Endodermal cell (in vitro differentiated cells): ENCODE results near the gene PRAMEF15. TPM values are rescaled to one million over a fixed set of nuclear protein-coding genes. Genes with fewer than 3 reads are reported as not detected.
A peak's percentile ranks its signal among the peaks of the same experiment; 100 is the strongest.
"Not testable (repeated sequence)": the region's sequence is repeated elsewhere in the genome, so short reads cannot be mapped to it uniquely, and the experiment has no call there.

Source experiments
- DNase-seq: peaks from one replicate; pipeline ENCODE4 v3.0.0-alpha.2; 2017
- H3K27ac ChIP-seq: 2 replicates; pipeline ENCODE4 v1.5.1; 2013; ENCODE audit warnings: mild to moderate bottlenecking, low read depth, low read length, moderate library complexity
- H3K27me3 ChIP-seq: 2 replicates; pipeline ENCODE4 v1.6.1; 2013; ENCODE audit warnings: mild to moderate bottlenecking, low read length, moderate library complexity; ENCODE audit not compliant: insufficient read depth, control insufficient read depth, poor library complexity, severe bottlenecking
- H3K36me3 ChIP-seq: 2 replicates; pipeline ENCODE4 v1.7.0; 2013; ENCODE audit warnings: mild to moderate bottlenecking, low read length, moderate library complexity; ENCODE audit not compliant: control insufficient read depth, insufficient read depth
- H3K4me1 ChIP-seq: one replicate; pipeline ENCODE4 v1.7.0; 2013; ENCODE audit warnings: low read length; ENCODE audit not compliant: control insufficient read depth, insufficient read depth
- H3K4me3 ChIP-seq: 2 replicates; pipeline ENCODE4 v1.5.1; 2013; ENCODE audit warnings: mild to moderate bottlenecking, low read length, moderate library complexity
- H3K9ac ChIP-seq: 2 replicates; pipeline ENCODE4 v1.6.1; 2013; ENCODE audit warnings: mild to moderate bottlenecking, low read length, moderate library complexity; ENCODE audit not compliant: poor library complexity, severe bottlenecking; ENCODE audit errors: extremely low read depth
- H3K9me3 ChIP-seq: 2 replicates; pipeline ENCODE4 v1.6.1; 2013; ENCODE audit warnings: mild to moderate bottlenecking, low read length, moderate library complexity; ENCODE audit not compliant: control insufficient read depth
- H3K27ac Mint-ChIP-seq: 2 replicates; pipeline ENCODE4 v1.8.0; 2020; ENCODE audit warnings: mixed read lengths
- H3K27me3 Mint-ChIP-seq: 2 replicates; pipeline ENCODE4 v1.8.0; 2021; ENCODE audit warnings: mild to moderate bottlenecking, mixed read lengths; ENCODE audit not compliant: insufficient read depth
- H3K36me3 Mint-ChIP-seq: 2 replicates; pipeline ENCODE4 v1.8.0; 2020; ENCODE audit warnings: low read depth, mixed read lengths
- H3K4me1 Mint-ChIP-seq: 2 replicates; pipeline ENCODE4 v1.8.0; 2020; ENCODE audit warnings: mixed read lengths
- H3K4me3 Mint-ChIP-seq: 2 replicates; pipeline ENCODE4 v1.8.0; 2020; ENCODE audit warnings: mild to moderate bottlenecking, moderate library complexity, mixed read lengths
- H3K9me3 Mint-ChIP-seq: 2 replicates; pipeline ENCODE4 v1.8.0; 2020; ENCODE audit warnings: mild to moderate bottlenecking, mixed read lengths
- WGBS, 2 experiments: methylation state at CpG; one replicate each; pipeline versions ENCODE4 v1.1.5 to v1.1.7; 2013; ENCODE audit warnings: missing lambda C conversion rate in 2 of 2, mixed read lengths in 1 of 2; ENCODE audit not compliant: insufficient coverage in 1 of 2, insufficient read length in 1 of 2; 5-methylcytosine and 5-hydroxymethylcytosine counted together
- long read RNA-seq, 4 experiments: library from polyadenylated mRNA in 2 of 4; library from RNA in 1 of 4; library from capped mRNA in 1 of 4; stranded (forward) in 3 of 4; unstranded in 1 of 4; transcript quantifications; one replicate each; pipeline ENCODE4 v2.0.0, GENCODE V29; 2020 to 2021; ENCODE audit warnings: inconsistent platforms in 1 of 4
- polyA plus RNA-seq, 2 experiments: library from polyadenylated mRNA; stranded (reverse); fragments of 50-300 nt; gene quantifications; one replicate each; pipeline ENCODE4 v1.2.3, GENCODE V29; 2013
- total RNA-seq, 2 donors: library from RNA; stranded (reverse); fragmentation: NEBNext Ultra II Directional in 1 of 2; extraction: Animal tissue kit (Norgen Biotek cat#: 25700) in 1 of 2; gene quantifications; 2 replicates in 1 of 2; 3 replicates in 1 of 2; pipeline ENCODE4 v1.2.1, GENCODE V29; 2021
- TF ChIP-seq, protein P1 (sequence below): fragments of 200-600 bp; sonication (generic); conservative IDR thresholded peaks from 2 replicates; pipeline ENCODE4 v1.5.0; 2021; ENCODE audit warnings: antibody characterized with exemption, mild to moderate bottlenecking

PRAMEF15 gene
- not detected for total RNA-seq
- polyA plus RNA-seq (2013, experiment 1 of 2) = not detected
- not detected for polyA plus RNA-seq (2013, experiment 2 of 2)
- long read RNA-seq, experiment 1 = 0 reads
- long read RNA-seq, experiment 2 = 0 reads
- long read RNA-seq, experiment 3 = 0 reads
- long read RNA-seq, experiment 4 = 0 reads

DNA sequence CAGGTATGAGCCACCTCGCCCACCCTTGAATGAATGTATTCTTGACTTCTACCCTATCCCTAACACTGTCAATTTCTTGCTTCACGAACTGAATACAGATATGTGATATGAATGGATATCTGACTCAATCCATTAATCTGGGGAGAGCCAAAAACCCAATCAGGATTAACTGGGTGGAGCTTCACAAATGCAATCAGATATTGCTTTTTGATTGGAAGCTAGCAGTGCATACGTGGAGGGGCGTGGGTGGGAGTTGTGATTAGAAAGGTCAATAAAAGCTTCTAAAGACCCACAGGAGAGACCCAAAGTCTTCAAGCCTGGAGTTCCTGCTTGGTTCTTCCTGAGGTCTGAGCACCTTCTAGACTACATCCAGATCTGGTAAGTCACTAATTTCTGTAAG, at the start of gene PRAMEF15:
Gene PRAMEF15, plus strand, starts transcription at position 301 of the 400 bp plus-strand sequence. CDS start 2,827 bp downstream, outside the sequence.
- H3K27ac Mint-ChIP-seq, H3K9ac ChIP-seq, H3K36me3 ChIP-seq, H3K27ac ChIP-seq, H3K4me3 Mint-ChIP-seq, H3K4me1 ChIP-seq, H3K27me3 ChIP-seq, H3K27me3 Mint-ChIP-seq, H3K4me1 Mint-ChIP-seq, H3K9me3 ChIP-seq, DNase-seq, H3K36me3 Mint-ChIP-seq, H3K4me3 ChIP-seq: not testable (repeated sequence)
- H3K9me3 Mint-ChIP-seq = peaks cover 39% of the 10 kb centered on the region
- WGBS, 2 experiments = no CpG with 5 or more reads among the region's 4 CpGs

DNA sequence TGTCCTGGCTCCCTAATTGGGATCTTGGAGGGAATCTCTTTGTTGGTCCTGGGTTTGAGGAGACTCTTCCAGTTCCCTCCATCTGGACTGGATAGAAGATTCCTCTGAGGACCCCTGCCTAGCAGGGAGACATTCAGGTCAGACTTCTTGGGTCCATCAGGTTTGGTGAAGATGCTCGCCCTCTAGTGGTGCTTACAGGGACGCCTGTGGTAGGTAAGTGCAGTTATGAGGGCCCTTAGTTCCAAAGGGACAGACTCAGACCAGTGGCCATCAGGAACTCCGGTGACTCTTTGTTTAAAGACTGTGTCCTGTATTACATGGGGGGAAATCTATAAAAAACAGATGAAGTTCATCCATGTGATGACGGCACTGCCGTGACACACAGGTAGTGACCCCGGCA, 38.4 kb upstream of the PRAMEF15 start:
- peak; percentile 17 for DNase-seq

DNA sequence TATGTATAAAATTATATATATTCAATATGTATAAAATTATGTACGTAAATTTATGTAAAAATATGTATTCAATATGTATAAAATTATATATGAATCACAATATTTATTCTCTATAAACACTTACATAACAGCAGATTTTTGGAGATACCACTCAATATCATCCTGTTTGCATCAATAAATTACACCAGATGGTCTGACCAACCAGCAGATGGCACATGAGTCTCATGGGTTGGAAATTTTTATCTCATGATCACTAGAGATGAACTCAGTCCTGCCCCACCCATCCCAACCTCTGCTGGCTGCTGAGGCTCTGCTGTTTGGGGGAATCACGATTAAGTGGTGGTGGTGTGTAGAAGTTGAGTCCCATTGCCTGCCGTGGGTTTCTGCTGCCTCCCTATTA, 35.8 kb upstream of the PRAMEF15 start:
- H3K9me3 ChIP-seq, H3K9ac ChIP-seq, H3K36me3 Mint-ChIP-seq, H3K4me3 ChIP-seq, H3K4me1 Mint-ChIP-seq, H3K27ac ChIP-seq, H3K27me3 ChIP-seq, H3K4me1 ChIP-seq, DNase-seq, H3K27me3 Mint-ChIP-seq, H3K4me3 Mint-ChIP-seq, H3K9me3 Mint-ChIP-seq, H3K27ac Mint-ChIP-seq, H3K36me3 ChIP-seq: not testable (repeated sequence)
- 75% methylated on average over 2 of the region's 3 CpGs; no CpG with 5 or more reads in 1 of the 2 experiments for WGBS, 2 experiments

More for the DNA sequence above, 38.4 kb upstream of the PRAMEF15 start:
- H3K9me3 ChIP-seq, H3K9me3 Mint-ChIP-seq, H3K27me3 Mint-ChIP-seq, H3K4me1 Mint-ChIP-seq, H3K4me1 ChIP-seq, H3K36me3 ChIP-seq, H3K27ac ChIP-seq, H3K4me3 Mint-ChIP-seq, H3K27me3 ChIP-seq, H3K36me3 Mint-ChIP-seq, H3K9ac ChIP-seq, H3K4me3 ChIP-seq, H3K27ac Mint-ChIP-seq: not testable (repeated sequence)
- WGBS, 2 experiments = no CpG with 5 or more reads among the region's 6 CpGs
- TF ChIP-seq, protein P1, sequence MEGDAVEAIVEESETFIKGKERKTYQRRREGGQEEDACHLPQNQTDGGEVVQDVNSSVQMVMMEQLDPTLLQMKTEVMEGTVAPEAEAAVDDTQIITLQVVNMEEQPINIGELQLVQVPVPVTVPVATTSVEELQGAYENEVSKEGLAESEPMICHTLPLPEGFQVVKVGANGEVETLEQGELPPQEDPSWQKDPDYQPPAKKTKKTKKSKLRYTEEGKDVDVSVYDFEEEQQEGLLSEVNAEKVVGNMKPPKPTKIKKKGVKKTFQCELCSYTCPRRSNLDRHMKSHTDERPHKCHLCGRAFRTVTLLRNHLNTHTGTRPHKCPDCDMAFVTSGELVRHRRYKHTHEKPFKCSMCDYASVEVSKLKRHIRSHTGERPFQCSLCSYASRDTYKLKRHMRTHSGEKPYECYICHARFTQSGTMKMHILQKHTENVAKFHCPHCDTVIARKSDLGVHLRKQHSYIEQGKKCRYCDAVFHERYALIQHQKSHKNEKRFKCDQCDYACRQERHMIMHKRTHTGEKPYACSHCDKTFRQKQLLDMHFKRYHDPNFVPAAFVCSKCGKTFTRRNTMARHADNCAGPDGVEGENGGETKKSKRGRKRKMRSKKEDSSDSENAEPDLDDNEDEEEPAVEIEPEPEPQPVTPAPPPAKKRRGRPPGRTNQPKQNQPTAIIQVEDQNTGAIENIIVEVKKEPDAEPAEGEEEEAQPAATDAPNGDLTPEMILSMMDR = peak; percentile 30

DNA sequence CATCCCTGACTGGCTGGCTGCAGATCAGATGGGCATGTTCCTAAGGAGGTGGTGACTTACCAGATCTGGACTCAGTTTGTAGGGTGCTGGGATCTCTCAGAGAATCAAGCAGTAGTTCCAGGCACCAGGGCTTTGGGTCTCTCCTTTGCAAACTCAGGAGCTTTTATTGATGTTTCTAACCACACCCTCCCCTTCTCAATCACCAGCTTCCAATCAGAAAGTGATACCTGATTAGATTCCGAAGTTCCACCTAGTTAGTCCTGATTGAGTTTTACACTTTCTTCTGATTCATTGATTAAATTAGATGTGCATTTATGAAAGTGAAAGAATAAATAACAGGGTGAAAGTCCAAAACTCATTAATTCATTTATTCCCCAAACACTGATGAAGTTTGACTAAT, 30.3 kb upstream of the PRAMEF15 start, which contains the start of gene PRAMEF8:
Gene PRAMEF8, minus strand, starts transcription at position 101 of the 400 bp plus-strand sequence. CDS start 1,046 bp downstream, outside the sequence.
- H3K4me3 ChIP-seq, H3K4me1 Mint-ChIP-seq, DNase-seq, H3K9ac ChIP-seq, H3K4me3 Mint-ChIP-seq, H3K27me3 Mint-ChIP-seq, H3K27ac Mint-ChIP-seq, H3K36me3 Mint-ChIP-seq, H3K9me3 Mint-ChIP-seq, H3K4me1 ChIP-seq, H3K9me3 ChIP-seq, H3K27ac ChIP-seq, H3K27me3 ChIP-seq, H3K36me3 ChIP-seq: not testable (repeated sequence)
- WGBS, 2 experiments = no CpG with 5 or more reads among the region's 1 CpG

DNA sequence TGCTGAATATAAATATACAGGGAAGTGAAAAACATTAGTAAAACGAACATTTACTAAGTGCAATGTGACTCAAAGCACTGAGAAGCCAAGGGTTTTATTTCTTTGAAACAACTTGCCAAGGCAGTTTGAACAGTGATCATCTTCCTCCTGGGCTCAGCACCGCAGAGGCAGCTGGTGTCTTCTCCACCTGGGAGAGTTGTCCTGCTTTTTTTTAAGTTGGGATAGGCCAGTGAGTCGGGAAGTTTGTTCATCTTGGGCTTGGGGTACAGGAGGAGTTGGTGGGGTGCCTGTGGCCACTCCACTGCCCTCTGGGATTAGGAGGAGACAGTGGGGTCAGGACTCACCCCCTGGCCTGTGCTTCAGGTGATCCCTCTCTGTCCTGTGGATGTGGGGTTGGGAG, 26.4 kb upstream of the PRAMEF15 start:
- not testable (repeated sequence) for H3K36me3 ChIP-seq, DNase-seq, H3K27ac Mint-ChIP-seq, H3K36me3 Mint-ChIP-seq, H3K4me1 Mint-ChIP-seq, H3K4me1 ChIP-seq, H3K27me3 ChIP-seq, H3K9me3 Mint-ChIP-seq, H3K27ac ChIP-seq, H3K4me3 ChIP-seq, H3K9ac ChIP-seq, H3K4me3 Mint-ChIP-seq, H3K27me3 Mint-ChIP-seq, H3K9me3 ChIP-seq
- WGBS, 2 experiments = no CpG with 5 or more reads among the region's 3 CpGs

DNA sequence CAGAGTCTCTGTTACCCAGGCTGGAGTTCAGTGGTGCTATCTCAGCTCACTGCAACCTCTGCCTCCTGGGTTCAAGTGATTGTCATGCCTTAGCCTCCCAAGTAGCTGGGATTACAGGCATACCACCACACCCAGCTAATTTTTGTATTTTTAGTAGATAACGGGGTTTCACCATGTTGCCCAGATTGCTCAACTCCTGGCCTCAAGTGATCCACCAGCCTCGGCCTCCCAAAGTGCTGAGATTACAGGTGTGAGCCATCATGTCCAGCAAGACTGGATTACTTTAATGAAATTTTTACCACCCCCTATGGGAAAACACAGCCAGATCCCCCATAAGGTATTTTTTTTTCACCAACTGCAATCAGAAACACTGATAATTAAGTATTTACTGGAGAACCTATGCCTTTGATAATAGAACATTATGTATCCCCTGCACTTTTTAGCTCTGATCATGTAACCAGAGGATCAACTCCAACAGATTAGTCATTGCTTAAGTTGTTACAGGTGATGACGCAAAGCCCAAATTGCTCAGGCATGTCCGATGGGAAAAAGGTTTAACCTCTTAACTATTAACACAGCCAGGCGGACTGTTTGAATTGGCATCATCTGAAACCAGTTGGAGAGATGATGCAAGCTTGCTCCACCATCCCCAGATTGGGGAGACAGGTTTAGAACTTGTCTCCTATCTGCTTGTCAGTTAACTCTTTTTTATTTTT, 18.0 kb upstream of the PRAMEF15 start:
- WGBS, 2 experiments = no CpG with 5 or more reads among the region's 5 CpGs
- DNase-seq, H3K4me1 Mint-ChIP-seq, H3K27ac ChIP-seq, H3K27ac Mint-ChIP-seq, H3K27me3 Mint-ChIP-seq, H3K36me3 ChIP-seq, H3K4me1 ChIP-seq, H3K36me3 Mint-ChIP-seq, H3K4me3 Mint-ChIP-seq, H3K4me3 ChIP-seq, H3K9me3 Mint-ChIP-seq, H3K9ac ChIP-seq, H3K9me3 ChIP-seq, H3K27me3 ChIP-seq: not testable (repeated sequence)
